ENCODE results near the gene EFHC2. TPM values are rescaled to one million over a fixed set of nuclear protein-coding genes. Genes with fewer than 3 reads are reported as not detected.

The EFHC2 gene
- total RNA-seq, 1 experiment from 2014 or later: not detected

DNA sequence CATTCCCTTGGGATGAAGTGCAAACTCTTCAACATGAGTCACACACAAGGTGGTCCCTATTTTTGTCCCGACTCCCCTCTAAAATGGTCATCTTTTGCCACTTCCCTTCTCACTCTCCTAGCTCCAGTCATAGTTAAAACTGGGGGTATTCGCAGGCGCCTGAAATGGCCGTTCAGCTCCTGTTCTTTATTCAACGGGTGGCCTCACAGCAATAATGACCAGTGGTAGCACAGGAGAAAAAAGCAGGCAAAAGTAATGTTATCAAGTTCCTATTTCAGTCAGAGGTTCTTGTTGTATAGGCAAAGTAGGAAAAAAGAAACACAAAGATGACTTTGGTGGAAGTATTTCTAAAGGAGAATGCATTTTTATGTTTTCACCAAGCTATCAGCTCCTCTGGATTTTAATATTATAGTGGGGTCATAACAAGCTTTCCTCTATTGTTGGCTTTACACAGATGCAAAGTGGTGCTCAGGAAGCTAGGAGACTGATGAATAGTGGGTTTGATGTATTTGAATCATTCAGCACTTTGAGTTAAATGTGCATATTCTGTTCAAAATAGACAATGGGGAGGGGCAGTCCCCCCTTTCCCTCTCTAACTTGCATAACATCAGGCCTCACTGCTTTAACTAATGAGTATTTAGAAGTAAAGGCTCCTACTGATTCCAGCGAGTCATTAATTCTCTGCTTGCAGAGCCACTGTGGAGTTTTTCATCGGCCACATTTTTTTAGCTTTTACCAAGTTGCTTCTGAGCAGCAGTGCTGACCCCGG lies 199.1 kb downstream of the EFHC2 start:
- RAD21 ChIA-PET (ENCODE audit: low non-redundant PET in 1 of 2, low total read pairs in 2 of 2, uncharacterized antibody in 2 of 2, unreplicated experiment in 2 of 2): no interaction called here
- intact Hi-C loops (cut with micrococcal nuclease): no loop called here
- no peak overlapping the region for H2AFZ ChIP-seq (ENCODE audit: low read depth, low read length, poor library complexity, severe bottlenecking)
- no peaks in the 10 kb centered on the region for H3K27me3 ChIP-seq (ENCODE audit: insufficient read depth, low read length)
- H3K27ac ChIP-seq (ENCODE audit: low read depth, low read length): no peak overlapping the region
- H3K4me2 ChIP-seq (ENCODE audit: low read length): no peak overlapping the region
- DNase-seq (ENCODE audit: low read depth, low spot score) (no peak), ATAC-seq (no peak)
- no peak overlapping the region for H3K9ac ChIP-seq (ENCODE audit: low read length)
- no peaks in the 10 kb centered on the region for H3K36me3 ChIP-seq (ENCODE audit: control insufficient read depth in 1 of 2, insufficient read depth in 2 of 2, low read length in 2 of 2)
- BruUV-seq (replicated peaks): no TSS peak
- TF ChIP-seq, protein P1, sequence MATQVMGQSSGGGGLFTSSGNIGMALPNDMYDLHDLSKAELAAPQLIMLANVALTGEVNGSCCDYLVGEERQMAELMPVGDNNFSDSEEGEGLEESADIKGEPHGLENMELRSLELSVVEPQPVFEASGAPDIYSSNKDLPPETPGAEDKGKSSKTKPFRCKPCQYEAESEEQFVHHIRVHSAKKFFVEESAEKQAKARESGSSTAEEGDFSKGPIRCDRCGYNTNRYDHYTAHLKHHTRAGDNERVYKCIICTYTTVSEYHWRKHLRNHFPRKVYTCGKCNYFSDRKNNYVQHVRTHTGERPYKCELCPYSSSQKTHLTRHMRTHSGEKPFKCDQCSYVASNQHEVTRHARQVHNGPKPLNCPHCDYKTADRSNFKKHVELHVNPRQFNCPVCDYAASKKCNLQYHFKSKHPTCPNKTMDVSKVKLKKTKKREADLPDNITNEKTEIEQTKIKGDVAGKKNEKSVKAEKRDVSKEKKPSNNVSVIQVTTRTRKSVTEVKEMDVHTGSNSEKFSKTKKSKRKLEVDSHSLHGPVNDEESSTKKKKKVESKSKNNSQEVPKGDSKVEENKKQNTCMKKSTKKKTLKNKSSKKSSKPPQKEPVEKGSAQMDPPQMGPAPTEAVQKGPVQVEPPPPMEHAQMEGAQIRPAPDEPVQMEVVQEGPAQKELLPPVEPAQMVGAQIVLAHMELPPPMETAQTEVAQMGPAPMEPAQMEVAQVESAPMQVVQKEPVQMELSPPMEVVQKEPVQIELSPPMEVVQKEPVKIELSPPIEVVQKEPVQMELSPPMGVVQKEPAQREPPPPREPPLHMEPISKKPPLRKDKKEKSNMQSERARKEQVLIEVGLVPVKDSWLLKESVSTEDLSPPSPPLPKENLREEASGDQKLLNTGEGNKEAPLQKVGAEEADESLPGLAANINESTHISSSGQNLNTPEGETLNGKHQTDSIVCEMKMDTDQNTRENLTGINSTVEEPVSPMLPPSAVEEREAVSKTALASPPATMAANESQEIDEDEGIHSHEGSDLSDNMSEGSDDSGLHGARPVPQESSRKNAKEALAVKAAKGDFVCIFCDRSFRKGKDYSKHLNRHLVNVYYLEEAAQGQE (IDR thresholded peaks at IDR 0.05; ENCODE audit: low read depth): no peak
- TF ChIP-seq TCF7L2 (IDR thresholded peaks at IDR 0.05; ENCODE audit: borderline replicate concordance, extremely low read depth, insufficient read depth, insufficient read length) (no peak), EGR1 (IDR thresholded peaks at IDR 0.05; ENCODE audit: low read depth) (no peak), CEBPB (IDR thresholded peaks at IDR 0.05; ENCODE audit: low read depth) (no peak), EZH2phosphoT487 (IDR thresholded peaks at IDR 0.05; ENCODE audit: borderline replicate concordance) (no peak), RAD21 (IDR thresholded peaks at IDR 0.05; ENCODE audit: low read depth) (no peak), SIN3A (IDR thresholded peaks at IDR 0.05; ENCODE audit: low read depth) (no peak), FOSL1 (IDR thresholded peaks at IDR 0.05; ENCODE audit: low read depth) (no peak), SRF (IDR thresholded peaks at IDR 0.05; ENCODE audit: low read depth) (no peak), YY1 (IDR thresholded peaks at IDR 0.05; ENCODE audit: extremely low read depth, insufficient replicate concordance, low read depth, low read length) (no peak), JUND (IDR thresholded peaks at IDR 0.05) (no peak), ELF1 (IDR thresholded peaks at IDR 0.05; ENCODE audit: borderline replicate concordance, low read depth) (no peak), ZFX (IDR thresholded peaks at IDR 0.05) (no peak), EZH2 (IDR thresholded peaks at IDR 0.05) (no peak), CBX3 (IDR thresholded peaks at IDR 0.05; ENCODE audit: low read depth) (no peak), ZNF274 (IDR thresholded peaks at IDR 0.05; ENCODE audit: low read depth, low read length) (no peak)
- TF ChIP-seq, protein P2, sequence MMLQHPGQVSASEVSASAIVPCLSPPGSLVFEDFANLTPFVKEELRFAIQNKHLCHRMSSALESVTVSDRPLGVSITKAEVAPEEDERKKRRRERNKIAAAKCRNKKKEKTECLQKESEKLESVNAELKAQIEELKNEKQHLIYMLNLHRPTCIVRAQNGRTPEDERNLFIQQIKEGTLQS (IDR thresholded peaks at IDR 0.05): no peak
- TF ChIP-seq, protein P3, sequence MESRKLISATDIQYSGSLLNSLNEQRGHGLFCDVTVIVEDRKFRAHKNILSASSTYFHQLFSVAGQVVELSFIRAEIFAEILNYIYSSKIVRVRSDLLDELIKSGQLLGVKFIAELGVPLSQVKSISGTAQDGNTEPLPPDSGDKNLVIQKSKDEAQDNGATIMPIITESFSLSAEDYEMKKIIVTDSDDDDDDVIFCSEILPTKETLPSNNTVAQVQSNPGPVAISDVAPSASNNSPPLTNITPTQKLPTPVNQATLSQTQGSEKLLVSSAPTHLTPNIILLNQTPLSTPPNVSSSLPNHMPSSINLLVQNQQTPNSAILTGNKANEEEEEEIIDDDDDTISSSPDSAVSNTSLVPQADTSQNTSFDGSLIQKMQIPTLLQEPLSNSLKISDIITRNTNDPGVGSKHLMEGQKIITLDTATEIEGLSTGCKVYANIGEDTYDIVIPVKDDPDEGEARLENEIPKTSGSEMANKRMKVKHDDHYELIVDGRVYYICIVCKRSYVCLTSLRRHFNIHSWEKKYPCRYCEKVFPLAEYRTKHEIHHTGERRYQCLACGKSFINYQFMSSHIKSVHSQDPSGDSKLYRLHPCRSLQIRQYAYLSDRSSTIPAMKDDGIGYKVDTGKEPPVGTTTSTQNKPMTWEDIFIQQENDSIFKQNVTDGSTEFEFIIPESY (IDR thresholded peaks at IDR 0.05; ENCODE audit: extremely low read depth, insufficient replicate concordance, low read length): no peak
- TF ChIP-seq, protein P4, sequence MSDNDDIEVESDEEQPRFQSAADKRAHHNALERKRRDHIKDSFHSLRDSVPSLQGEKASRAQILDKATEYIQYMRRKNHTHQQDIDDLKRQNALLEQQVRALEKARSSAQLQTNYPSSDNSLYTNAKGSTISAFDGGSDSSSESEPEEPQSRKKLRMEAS (IDR thresholded peaks at IDR 0.05): no peak
- no peaks in the 10 kb centered on the region for H3K4me1 ChIP-seq (ENCODE audit: control insufficient read depth in 1 of 2, insufficient read depth in 2 of 2, low read length in 2 of 2)
- H3K9me2 ChIP-seq (ENCODE audit: insufficient read depth): no peaks in the 10 kb centered on the region
- no peaks in the 10 kb centered on the region for H4K20me1 ChIP-seq (ENCODE audit: insufficient read depth)
- no peak overlapping the region for H3K4me3 ChIP-seq (replicated peaks in 1 of 2; ENCODE audit: low read depth in 1 of 2, low read length in 2 of 2)
- no peaks in the 10 kb centered on the region for H3K79me2 ChIP-seq (ENCODE audit: insufficient read depth, low read length)
- CTCF ChIA-PET: no interaction called here
- H3K9me3 ChIP-seq (ENCODE audit: control insufficient read depth in 1 of 2, insufficient read depth in 1 of 2, low read depth in 1 of 2, low read length in 2 of 2): no peaks in the 10 kb centered on the region
- POLR2A ChIA-PET: no interaction called here
